Stimulated activated CD4-positive, alpha-beta T cell treated with anti-CD3 and anti-CD28 coated beads, Interleukin-15, amount 100 ng/mL, for 48 hours (primary cell): ENCODE results near the gene BCL2A1.
"Not testable (repeated sequence)": the region's sequence is repeated elsewhere in the genome, so short reads cannot be mapped to it uniquely, and the experiment has no call there.

Experiments
- DNase-seq, 2 donors: peaks; one replicate each; pipeline ENCODE4 v3.0.0-alpha.2; 2020; ENCODE audit warnings: low read depth in 2 of 2

Gene BCL2A1

DNA sequence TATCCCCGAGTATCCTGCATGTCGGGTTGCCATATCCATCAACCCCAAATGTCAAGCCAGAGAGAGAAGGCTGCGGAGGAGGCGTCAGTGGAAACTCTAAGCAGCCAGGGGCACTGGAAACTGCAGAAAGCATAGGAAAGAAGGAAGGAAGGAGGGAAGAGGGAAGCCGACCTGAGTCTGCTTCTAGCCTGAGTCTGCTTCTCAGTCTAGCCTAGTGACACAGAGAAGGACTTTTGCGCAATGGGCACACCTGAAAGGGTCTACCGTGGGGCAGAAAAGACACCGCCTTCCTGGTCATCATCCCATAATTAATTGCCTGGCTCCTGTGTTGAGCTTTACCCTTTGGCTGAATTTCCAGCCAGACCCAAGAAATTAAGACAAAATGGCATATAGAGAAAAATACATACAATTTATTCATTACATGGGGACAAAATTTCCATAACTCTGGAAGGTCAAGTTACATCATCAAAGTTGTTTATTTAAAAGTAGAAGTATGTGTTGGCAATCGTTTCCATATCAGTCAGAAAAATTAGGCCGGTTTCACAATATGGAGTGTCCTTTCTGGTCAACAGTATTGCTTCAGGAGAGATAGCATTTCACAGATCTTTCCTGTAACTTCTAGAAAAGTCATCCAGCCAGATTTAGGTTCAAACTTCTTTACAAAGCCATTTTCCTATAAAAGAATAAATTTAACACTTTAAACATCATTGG lies 10.3 kb downstream of the BCL2A1 start:
- no peak for DNase-seq

DNA sequence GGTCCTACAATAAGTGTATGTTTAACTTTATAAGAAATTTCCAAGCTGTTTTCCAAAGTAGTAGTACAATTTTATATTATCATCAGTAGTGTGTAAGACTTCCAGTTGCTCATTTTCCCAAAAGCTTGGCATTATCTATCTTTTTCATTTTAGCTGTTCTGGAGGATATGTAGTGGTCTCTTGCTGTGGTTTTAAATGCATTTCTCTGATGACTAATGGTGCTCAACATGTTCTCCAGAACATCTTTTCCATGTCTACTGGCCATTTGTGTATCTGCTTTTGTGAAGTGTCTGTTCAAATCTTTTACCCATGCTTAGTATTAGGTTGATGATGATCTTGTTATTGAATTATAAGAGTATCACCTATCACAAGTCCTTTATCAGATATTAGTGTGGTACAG lies 13.3 kb downstream of the BCL2A1 start:
- no peak for DNase-seq

DNA sequence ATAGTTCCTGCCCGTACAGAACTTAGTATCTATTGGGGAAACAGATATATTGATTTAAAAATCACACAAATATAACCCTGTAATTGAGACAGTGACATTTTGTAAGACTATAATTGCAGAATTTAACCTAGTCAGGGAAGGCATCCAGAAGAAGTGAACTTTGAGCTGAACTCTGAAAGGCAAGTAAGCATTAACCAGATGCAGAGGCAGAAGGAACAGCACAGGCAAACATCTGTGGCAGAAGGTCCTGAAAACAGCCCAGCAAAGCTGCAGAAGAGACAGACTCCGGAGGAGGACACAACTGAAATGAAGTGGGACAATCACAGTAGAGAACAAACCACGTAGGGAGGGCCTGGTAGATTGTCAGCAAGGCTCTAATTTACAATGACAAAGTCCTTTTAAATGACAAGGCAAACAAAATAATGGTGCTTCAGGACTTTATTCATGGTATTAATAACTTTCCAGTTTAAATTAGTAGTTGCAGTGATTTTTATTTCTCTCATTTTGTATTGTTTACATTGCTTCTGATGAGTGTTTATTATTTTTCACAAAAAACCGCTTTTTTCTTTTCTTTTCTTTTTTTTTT lies 14.5 kb downstream of the BCL2A1 start:
- DNase-seq: no peak

DNA sequence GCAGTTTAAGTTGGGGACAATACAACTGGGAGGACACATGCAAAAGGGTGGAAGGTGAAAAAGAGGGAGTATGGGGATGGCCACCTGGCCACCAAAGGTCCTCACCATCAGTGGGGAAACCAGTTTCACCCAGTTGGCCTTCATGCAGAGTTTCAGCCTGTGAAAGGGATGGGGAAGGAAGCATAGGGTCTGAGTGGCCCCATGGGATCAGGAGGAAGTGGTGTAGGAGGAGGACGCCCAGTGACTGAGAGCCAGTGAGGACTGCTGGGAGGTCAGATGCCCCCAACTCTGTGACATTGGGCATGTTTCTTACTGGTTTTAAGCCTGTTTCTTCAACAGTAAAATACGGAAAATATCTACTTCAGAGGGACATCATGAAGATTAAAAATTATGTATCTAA lies 16.3 kb downstream of the BCL2A1 start:
- no peak for DNase-seq

DNA sequence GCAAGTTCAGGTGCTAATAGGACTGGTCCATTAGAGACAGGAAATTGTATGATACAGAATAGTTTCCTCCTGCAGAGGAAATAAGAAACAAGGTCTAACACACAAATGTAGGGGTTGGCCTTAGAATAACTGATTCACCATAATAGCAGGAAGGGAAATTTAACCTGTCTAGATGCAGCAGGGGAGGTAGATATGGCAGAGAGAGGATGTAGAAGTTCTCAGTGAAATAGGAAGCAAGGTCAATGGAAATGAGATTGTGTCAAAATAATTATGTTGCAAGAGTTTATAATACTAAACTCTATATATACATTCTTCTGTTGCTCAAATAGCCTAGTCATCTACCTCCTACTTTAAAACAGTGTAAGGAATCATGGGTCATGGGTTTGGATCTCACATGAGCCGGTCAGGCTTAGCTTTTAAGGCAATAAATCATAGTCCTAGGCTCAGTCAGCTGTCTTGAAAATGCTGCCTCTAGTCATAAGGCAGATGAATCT lies 17.0 kb downstream of the BCL2A1 start:
- no peak for DNase-seq

DNA sequence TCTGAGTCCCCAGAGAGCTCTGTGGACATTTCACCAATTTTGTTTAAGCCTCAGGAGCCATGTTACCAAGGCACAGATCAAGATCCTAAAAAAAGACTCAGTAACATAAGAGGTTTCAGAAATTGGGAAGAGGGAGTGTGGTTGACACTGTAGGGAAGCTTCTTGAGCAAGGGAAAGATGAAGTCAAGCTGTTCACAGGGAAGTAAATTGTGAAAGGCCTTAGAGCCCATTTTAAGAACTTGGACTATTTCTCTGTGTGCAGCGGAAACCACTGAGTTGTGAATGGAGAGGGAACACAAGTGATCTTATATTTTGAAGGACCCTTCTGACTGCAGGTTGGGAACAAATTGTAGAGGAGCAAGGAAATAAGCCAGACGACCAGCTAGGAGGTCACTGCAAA lies 18.7 kb downstream of the BCL2A1 start:
- no peak for DNase-seq

DNA sequence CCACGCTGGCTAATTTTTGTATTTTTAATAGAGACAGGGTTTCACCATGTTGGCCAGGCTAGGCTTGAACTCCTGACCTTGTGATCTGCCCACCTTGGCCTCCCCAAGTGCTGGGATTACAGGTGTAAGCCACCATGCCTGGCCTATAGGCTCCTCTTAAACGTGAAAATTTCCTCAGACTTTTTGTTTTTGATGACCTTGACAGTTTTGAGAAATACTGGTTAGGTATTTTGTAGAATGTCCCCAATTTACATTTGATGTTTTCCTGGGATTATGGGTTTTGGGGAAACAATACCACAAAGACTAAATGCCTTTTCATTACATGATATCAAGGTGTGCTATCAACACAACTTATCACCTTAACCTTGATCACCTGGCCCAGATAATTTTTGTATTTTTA lies 20.7 kb downstream of the BCL2A1 start:
- no peak for DNase-seq

DNA sequence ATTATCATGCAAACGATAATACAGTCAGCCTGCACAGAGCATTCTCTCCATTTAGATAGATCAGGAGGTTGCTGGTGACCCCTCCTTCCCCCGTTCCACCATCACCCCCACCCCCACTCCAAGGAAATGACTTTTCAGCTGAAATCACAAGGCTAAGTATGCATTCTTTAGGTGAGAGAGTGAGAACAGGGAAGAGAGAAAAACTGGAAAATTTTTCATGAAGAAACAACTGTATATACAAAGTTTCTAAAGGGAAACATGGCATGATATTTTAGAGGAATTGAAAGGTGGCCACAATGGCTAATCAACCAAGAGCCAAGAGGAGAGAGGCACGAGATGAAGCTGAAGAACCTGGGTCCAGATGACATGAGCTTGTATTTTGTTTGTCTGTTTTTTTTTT lies 22.2 kb downstream of the BCL2A1 start:
- DNase-seq: no peak

DNA sequence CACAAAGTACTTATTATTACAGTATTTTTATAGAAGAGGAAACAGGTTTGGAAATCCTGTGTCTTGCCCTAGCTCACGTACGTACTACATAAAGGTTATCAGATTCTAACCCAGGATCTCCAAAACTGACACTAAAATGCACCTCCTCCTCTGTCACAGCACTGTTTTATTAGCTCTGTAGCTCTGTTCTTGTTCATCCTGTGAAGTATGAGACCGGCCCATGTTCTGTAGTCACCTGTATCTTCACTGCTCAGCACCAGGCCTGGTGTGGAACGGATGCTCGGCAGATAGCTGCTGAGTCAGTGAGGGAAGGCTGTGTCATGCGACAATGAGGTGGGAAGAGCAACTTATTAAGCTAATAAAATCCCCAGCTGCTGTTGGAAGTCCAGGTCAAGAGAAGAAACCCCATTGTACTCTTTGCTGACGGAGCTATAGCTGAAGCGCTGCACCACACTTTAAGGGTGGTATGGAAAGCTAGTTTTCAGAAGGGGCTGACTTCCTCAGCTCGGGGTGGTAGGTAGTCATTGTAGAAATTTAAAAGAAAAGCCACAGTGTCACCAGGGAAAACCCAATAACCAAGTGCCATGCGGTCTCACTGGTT lies 22.8 kb downstream of the BCL2A1 start:
- DNase-seq: no peak

DNA sequence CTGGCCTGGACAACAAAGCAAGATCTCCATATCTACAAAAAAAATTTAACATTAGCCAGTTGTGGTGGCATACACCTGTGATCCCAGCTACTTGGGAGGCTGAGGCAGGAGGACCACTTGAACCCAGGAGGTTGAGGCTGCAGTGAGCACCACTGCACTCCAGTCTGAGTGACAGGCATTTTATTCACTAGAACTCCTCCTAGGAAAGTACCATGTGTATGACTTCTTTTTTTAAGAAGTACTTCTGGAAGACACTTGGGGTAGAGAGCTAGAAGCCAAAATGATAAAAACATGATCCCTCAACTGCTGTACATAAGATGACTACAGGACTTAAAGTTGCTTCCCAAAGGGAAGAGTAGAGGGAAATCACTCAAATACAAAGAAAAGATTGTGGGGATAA lies 24.0 kb downstream of the BCL2A1 start:
- DNase-seq: no peak

DNA sequence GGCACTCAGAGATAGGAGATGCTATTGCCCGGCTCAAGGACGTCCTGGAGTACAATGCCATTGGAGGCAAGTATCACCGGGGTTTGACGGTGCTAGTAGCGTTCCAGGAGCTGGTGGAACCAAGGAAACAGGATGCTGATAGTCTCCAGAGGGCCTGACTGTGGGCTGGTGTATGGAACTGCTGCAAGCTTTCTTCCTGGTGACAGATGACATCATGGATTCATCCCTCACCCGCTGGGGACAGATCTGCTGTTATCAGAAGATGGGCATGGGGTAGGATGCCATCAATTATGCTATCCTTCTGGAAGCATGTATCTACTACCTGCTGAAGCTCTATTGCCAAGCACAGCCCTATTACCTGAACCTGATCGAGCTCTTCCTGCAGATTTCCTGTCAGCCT lies 26.4 kb downstream of the BCL2A1 start:
- DNase-seq: no peak

DNA sequence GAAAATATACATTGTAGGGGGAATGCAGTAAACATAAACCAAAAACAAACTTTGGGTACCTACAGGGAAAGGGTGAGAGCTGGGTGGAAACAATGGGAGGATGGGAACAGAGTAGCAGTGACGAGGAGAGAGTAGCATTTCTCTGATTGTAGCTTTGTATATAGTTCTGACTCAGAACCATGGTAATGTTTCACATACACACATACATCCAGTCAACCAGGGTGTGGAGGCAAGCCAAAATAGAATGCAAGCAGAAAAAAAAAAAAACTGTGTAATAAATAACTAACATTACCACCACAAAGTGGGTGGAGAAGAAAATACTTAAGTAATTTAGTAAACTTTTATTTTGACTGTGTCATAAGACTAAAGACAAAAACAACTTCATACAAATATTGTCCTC lies 27.2 kb downstream of the BCL2A1 start:
- no peak for DNase-seq

DNA sequence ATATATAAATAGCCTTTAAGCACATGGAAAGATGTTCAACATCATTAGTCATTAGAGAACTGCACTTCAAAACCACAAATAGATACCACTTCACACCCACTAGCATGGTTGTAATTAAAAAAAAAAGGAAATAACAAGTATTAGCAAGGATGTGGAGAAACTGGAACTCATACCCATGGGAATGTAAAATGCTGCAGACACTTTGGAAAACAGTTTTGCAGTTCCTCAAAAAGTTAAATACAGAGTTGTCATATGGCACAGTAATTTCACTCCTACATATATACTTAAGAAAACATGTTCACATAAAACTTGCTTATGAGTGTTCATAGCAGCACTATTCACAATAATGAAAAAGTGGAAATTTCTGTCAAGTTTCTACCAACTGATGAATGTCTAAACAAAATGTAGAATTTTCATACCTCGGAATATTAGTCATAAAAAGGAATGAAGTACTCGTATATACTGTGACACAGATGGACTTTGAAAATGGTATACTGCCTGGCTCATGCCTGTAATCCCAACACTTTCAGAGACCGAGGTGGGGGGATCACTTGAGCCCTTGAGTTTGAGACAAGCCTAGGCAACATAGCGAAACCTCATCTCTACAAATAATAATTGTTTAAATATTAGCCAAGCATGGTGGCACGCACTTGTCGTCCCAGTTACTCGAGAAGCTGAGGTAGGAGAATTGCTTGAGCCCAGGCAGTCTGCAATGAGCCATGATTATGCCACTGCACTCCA lies 28.1 kb downstream of the BCL2A1 start:
- no peak for DNase-seq

DNA sequence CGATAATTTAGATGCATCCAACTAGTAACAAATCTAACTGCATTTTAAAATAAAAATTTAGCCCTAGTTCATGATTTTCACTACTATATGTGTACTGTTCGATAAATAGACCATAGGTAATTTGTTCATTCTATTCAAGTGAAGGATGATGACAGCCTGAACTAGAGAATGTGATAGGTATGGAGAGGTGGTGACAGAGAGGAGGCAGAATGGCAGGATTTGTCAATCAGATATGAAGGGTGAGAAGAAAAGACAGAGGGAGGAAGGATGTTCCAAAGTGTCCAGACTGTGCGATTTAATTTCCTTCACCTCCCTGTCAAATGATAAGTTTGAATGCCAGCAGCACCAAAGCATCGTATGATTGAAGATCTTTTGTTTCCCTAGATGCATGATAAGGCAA lies 31.6 kb downstream of the BCL2A1 start:
- no peak for DNase-seq

DNA sequence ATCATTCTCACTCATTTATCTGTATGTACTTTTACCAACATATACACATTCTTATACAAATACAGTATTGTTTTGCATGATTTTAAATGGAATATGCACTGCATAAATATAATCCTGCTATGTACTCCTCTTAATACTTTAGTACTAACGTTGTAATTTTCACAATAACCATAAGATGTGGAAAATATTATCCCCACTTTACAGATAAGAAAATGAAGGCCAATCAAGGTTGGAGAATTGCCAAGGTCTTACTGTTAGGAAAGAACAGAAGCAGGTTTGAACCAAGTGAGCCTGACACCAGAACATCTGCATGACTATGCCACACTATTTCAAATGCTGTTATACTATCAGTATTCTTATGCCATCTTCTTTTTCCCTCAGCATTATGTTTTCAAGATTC lies 32.9 kb downstream of the BCL2A1 start:
- no peak for DNase-seq

DNA sequence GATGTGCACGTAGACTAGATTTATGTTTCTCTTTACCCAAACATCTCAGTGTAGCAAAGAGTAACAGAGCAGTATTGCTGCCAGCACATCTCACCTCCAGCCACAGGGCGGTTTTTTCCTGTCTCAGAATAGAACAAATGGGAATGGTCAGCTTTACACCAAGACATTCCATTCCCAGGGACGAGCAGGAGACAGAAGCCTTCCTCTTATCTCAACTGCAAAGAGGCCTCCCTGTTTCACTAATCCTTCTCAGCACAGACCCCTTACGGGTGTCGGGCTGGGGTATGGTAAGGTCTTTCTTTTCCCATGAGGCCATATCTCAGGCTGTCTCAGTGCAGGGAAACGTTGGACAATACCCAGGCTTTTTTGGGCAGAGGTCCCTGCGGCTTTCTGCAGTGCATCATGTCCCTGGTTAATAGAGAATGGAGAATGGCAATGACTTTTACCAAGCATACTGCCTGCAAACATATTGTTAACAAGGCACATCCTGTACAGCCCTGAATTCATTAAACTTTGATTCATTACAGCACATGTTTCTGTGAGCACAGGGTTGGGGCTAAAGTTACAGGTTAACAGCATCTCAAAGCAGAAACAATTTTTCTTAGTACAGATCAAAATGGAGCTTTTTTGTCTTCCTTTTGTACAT lies 35.3 kb downstream of the BCL2A1 start:
- not testable (repeated sequence) for DNase-seq

DNA sequence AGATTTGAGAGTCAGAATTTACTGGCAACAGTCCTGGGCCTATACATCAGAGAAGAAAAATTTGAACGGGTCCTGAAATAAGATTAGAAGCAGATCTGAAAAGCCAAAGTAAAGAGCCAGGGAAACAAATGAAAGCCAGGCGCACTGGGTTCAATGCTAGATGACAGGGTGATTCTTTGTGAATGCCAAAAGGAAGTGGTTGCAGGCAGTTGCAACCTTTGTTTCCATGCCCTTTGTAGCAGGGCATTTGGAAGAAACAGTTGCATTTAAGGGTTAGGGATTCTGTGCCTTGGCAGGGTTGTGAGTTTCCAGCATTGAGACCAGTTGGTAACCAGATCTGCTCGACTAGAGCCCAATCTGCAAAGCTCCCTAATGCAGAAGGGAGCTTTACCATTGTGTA lies 37.8 kb downstream of the BCL2A1 start:
- no peak for DNase-seq

DNA sequence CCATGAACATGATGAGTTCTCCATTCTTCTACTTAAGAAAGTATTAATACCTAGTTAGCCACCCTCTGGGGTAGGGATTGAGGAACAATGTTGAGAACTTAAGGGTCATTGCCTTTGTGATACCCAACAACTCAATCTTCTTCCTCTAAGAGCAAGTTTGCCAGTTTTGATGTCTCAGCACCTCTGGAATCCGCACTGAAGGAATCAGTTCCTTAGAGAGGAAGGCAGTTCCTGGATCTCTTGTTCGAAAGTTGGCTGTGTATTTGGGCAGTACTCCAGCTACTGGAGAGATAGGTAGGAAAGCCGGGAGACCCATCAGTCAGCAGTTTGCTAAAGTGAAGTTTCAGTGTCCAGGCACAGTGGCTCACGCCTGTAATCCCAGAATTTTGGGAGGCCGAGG lies 38.5 kb downstream of the BCL2A1 start:
- no peak for DNase-seq

DNA sequence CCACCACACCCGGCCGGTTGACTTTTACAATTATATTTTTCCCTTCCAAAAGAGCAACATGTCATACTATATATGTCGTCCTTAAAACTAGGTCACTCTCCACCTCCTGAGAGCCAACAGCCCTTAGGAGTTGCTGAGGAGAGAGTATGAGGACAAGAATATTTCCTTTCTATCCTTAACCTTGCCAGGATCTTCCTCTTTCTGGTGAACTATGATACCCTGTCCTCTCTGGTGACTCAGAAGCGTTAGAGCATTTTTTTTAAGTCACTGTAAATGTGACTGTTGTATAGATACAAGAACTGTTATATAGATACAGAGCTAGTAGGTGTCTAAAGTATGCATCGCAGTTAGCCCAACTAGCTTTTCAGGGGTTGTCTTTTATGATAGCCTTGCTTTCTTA lies 40.5 kb downstream of the BCL2A1 start:
- no peak for DNase-seq

DNA sequence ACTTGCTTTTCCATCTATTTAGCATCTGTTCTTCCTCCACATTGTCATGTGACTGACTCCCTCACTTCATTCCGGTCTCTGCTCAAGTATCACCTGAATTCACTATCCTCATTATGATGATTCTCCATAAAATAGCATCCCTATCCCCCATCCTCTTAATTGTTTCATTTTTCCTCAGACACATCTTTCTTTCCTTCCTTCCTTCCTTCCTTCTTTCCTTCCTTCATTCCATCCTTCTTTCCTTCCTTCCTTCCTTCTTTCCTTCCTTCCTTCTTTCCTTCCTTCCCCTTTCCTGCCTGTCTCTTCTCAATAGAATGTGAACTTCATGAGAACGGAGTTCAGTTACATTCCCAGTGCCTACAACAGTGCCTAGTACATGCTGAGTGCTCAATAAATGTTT lies 41.6 kb downstream of the BCL2A1 start:
- DNase-seq: no peak

DNA sequence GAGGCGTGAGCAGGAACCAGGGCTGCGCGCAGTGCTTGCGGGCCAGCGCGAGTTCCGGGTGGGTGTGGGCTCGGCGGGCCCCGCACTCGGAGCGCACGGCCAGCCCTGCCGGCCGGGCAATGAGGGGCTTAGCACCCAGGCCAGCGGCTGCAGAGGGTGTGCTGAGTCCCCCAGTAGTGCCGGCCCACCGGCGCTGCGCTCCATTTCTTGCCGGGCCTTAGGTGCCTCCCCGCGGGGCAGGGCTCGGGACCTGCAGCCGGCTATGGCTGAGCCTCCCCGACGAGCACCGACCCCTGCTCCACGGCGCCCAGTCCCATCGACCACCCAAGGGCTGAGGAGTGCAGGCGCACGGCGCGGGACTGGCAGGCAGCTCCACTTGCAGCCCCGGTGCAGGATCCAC lies 44.9 kb downstream of the BCL2A1 start:
- DNase-seq: not testable (repeated sequence)

DNA sequence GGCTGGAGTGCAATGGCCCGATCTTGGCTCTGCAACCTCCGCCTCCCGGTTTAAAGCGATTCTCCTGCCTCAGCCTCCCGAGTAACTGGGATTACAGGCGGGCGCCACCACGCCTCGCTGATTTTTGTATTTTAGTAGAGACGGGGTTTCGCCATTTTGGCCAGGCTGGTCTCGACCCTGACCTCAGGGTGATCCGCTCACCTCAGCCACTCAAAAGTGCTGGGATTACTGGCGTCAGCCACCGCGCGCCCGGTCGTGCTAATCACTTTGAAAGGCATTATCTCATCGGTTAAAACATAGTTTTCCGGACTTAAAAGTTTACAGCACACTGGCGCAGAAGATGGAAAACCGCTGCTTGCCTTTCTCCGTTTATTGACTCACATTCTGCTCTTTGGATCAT lies 46.6 kb downstream of the BCL2A1 start:
- no peak for DNase-seq
